IMR-90 (cell line): Measurements from ENCODE around the gene MFAP1. TPM values are rescaled to one million over a fixed set of nuclear protein-coding genes. Genes with fewer than 3 reads are reported as not detected.

Source experiments
- ATAC-seq: fragments of 200-7000 bp; cut with Tn5 transposase; 2 replicates; pipeline ENCODE4 v1.9.1; 2020; ENCODE audit warnings: low read depth, mild to moderate bottlenecking, moderate library complexity
- BruUV-seq: library from RNA; stranded (reverse); fragments of 400-500 nt; replicated peaks from 2 replicates; lab custom pipeline; 2021; lab: Mats Ljungman, UMichigan
- CTCF ChIA-PET: fragments of 300-600 bp; formaldehyde crosslinking; extraction: SDS; loops from one replicate; lab custom pipeline; 2021; ENCODE audit warnings: antibody characterized with exemption; lab: Yijun Ruan, JAX
- POLR2A ChIA-PET: fragments of 300-600 bp; sonication (Branson Sonifier 250); formaldehyde crosslinking; loops from one replicate; lab custom pipeline; 2022; ENCODE audit warnings: antibody characterized with exemption; ENCODE audit not compliant: unreplicated experiment; lab: Charles Lee
- DNase-seq: peaks from one replicate; pipeline ENCODE4 v3.0.0; 2013
- H2AFZ ChIP-seq: replicated peaks from 2 replicates; pipeline ENCODE3; 2013; ENCODE audit warnings: low read length, mild to moderate bottlenecking; ENCODE audit not compliant: poor library complexity
- H2AK5ac ChIP-seq: 2 replicates; pipeline ENCODE4 v1.6.1; 2013; ENCODE audit warnings: low read depth, low read length, inconsistent platforms
- H2AK9ac ChIP-seq: replicated peaks from 2 replicates; pipeline ENCODE3; 2013; ENCODE audit warnings: mild to moderate bottlenecking, low read depth, low read length, moderate library complexity; ENCODE audit not compliant: poor library complexity
- H2BK120ac ChIP-seq: 2 replicates; pipeline ENCODE4 v1.6.1; 2013; ENCODE audit warnings: low read depth, low read length, inconsistent platforms
- H2BK15ac ChIP-seq: 3 replicates; pipeline ENCODE4 v1.6.1; 2013; ENCODE audit warnings: low read depth, low read length, inconsistent platforms
- H2BK20ac ChIP-seq: 2 replicates; pipeline ENCODE4 v1.6.1; 2013; ENCODE audit warnings: low read depth, mild to moderate bottlenecking, inconsistent platforms, low read length, moderate library complexity
- H2BK5ac ChIP-seq: 2 replicates; pipeline ENCODE4 v1.6.1; 2013; ENCODE audit warnings: mild to moderate bottlenecking, low read depth, low read length, inconsistent platforms; ENCODE audit not compliant: poor library complexity, severe bottlenecking
- H3K14ac ChIP-seq: replicated peaks from 2 replicates; pipeline ENCODE4 v1.6.1; 2013; ENCODE audit warnings: low read depth, low read length, inconsistent platforms
- H3K18ac ChIP-seq: 2 replicates; pipeline ENCODE4 v1.6.1; 2013; ENCODE audit warnings: low read depth, low read length, control low read depth
- H3K23ac ChIP-seq: 2 replicates; pipeline ENCODE4 v1.6.1; 2013; ENCODE audit warnings: low read depth, low read length, inconsistent platforms
- H3K27ac ChIP-seq: 2 replicates; pipeline ENCODE4 v1.5.1; 2013; ENCODE audit warnings: mild to moderate bottlenecking, control low read depth, low read length; ENCODE audit not compliant: insufficient read depth
- H3K27me3 ChIP-seq: 2 replicates; pipeline ENCODE4 v1.6.1; 2013; ENCODE audit warnings: low read length; ENCODE audit not compliant: control insufficient read depth, insufficient read depth
- H3K36me3 ChIP-seq: 2 replicates; pipeline ENCODE4 v1.6.1; 2013; ENCODE audit warnings: low read length, mixed read lengths; ENCODE audit not compliant: control insufficient read depth, insufficient read depth
- H3K4ac ChIP-seq: 2 replicates; pipeline ENCODE4 v1.6.1; 2013; ENCODE audit warnings: low read depth, low read length, inconsistent platforms
- H3K4me1 ChIP-seq: 2 replicates; pipeline ENCODE4 v1.6.1; 2013; ENCODE audit warnings: low read length, mixed read lengths; ENCODE audit not compliant: control insufficient read depth, insufficient read depth
- H3K4me2 ChIP-seq: 2 replicates; pipeline ENCODE4 v1.6.1; 2013; ENCODE audit warnings: low read depth, mild to moderate bottlenecking, control low read depth, low read length, moderate library complexity
- H3K4me3 ChIP-seq: 2 replicates; pipeline ENCODE4 v1.5.1; 2013; ENCODE audit warnings: low read depth, mild to moderate bottlenecking, control low read depth, low read length, moderate library complexity; ENCODE audit not compliant: insufficient read depth
- H3K56ac ChIP-seq: 2 replicates; pipeline ENCODE4 v1.6.1; 2013; ENCODE audit warnings: low read length, inconsistent platforms; ENCODE audit not compliant: insufficient read depth; ENCODE audit errors: extremely low read depth
- H3K79me1 ChIP-seq, 2 experiments: 2 replicates each; pipeline ENCODE4 v1.6.1; 2013; ENCODE audit warnings: low read length in 2 of 2, inconsistent platforms in 1 of 2, low read depth in 1 of 2
- H3K9ac ChIP-seq: 2 replicates; pipeline ENCODE4 v1.6.1; 2013; ENCODE audit warnings: low read depth, low read length, control low read depth
- H3K9me1 ChIP-seq: 2 replicates; pipeline ENCODE4 v1.6.1; 2013; ENCODE audit warnings: low read length, inconsistent platforms; ENCODE audit not compliant: insufficient read depth
- H3K9me3 ChIP-seq: 2 replicates; pipeline ENCODE4 v1.6.1; 2013; ENCODE audit warnings: low read length; ENCODE audit not compliant: control insufficient read depth, insufficient read depth
- H4K20me1 ChIP-seq: 2 replicates; pipeline ENCODE4 v1.6.1; 2013; ENCODE audit warnings: low read length, inconsistent platforms; ENCODE audit not compliant: insufficient read depth
- H4K5ac ChIP-seq: 2 replicates; pipeline ENCODE4 v1.6.1; 2013; ENCODE audit warnings: mild to moderate bottlenecking, low read depth, low read length, control low read depth
- H4K8ac ChIP-seq, 2 experiments: 2 replicates each; pipeline ENCODE4 v1.6.1; 2013; ENCODE audit warnings: low read depth in 2 of 2, low read length in 2 of 2, control low read depth in 1 of 2, inconsistent platforms in 1 of 2
- H4K91ac ChIP-seq: 2 replicates; pipeline ENCODE4 v1.6.1; 2013; ENCODE audit warnings: low read depth, low read length, inconsistent platforms; ENCODE audit not compliant: insufficient read depth
- BHLHE40 ChIP-seq: fragments of 150-350 bp; IDR thresholded peaks from 2 replicates; pipeline ENCODE4 v1.6.1; 2016; ENCODE audit warnings: mild to moderate bottlenecking, low read depth, low read length
- CHD1 ChIP-seq: IDR thresholded peaks from 2 replicates; pipeline ENCODE4 v1.6.1; 2012; ENCODE audit warnings: low read depth, low read length, improper control_type of control experiment
- CTCF ChIP-seq: conservative IDR thresholded peaks from 2 replicates; pipeline ENCODE4 v1.5.1; 2012; ENCODE audit warnings: mild to moderate bottlenecking, low read depth, low read length, improper control_type of control experiment
- FOS ChIP-seq: fragments of 150-350 bp; IDR thresholded peaks from 2 replicates; pipeline ENCODE4 v1.6.1; 2016; ENCODE audit warnings: low read depth, low read length
- MAFK ChIP-seq: IDR thresholded peaks from 2 replicates; pipeline ENCODE4 v1.6.1; 2012; ENCODE audit warnings: low read depth, low read length, improper control_type of control experiment
- MXI1 ChIP-seq: IDR thresholded peaks from 2 replicates; pipeline ENCODE4 v1.6.1; 2012; ENCODE audit warnings: low read depth, mild to moderate bottlenecking, low read length, moderate library complexity, borderline replicate concordance
- POLR2A ChIP-seq: IDR thresholded peaks from 2 replicates; pipeline ENCODE4 v1.6.1; 2012; ENCODE audit warnings: mild to moderate bottlenecking, low read depth, low read length
- RFX5 ChIP-seq: IDR thresholded peaks from 2 replicates; pipeline ENCODE4 v1.8.0; 2012; ENCODE audit warnings: low read depth, mild to moderate bottlenecking, low read length, moderate library complexity
- WGBS, 2 experiments: methylation state at CpG; one replicate each; pipeline versions ENCODE4 v1.1.5 to v1.1.7; 2013; ENCODE audit warnings: missing lambda C conversion rate in 2 of 2; ENCODE audit not compliant: insufficient read length in 1 of 2; ENCODE audit errors: extremely low coverage in 2 of 2; 5-methylcytosine and 5-hydroxymethylcytosine counted together
- dilution Hi-C: fragments of 300-500 bp; cut with HindIII; formaldehyde crosslinking; loops from one replicate; pipeline ENCODE4 v1.14.3; 2018; ENCODE audit warnings: low sequenced_read_pairs; ENCODE audit not compliant: unreplicated experiment
- in situ Hi-C: fragments of 300-500 bp; cut with MboI; formaldehyde crosslinking; loops from 3 replicates; pipeline ENCODE4 v1.14.3; 2019; ENCODE audit warnings: low sequenced_read_pairs, inconsistent platforms, mixed read lengths
- intact Hi-C: fragments of 100-400 bp; cut with micrococcal nuclease; formaldehyde crosslinking; loops from 2 replicates; pipeline ENCODE4 v1.10.0; 2022
- polyA plus RNA-seq, 3 experiments: library from polyadenylated mRNA; depleted of rRNA; stranded (reverse); fragments of >200 nt; gene quantifications; 2 replicates each; pipeline ENCODE4 v1.2.3, GENCODE V29; 2012; ENCODE audit warnings: low replicate concordance in 1 of 3
- total RNA-seq: library from RNA; depleted of rRNA; stranded (reverse); fragments of >200 nt; gene quantifications from 2 replicates; pipeline ENCODE4 v1.2.3, GENCODE V29; 2012
- TF ChIP-seq, protein P1 (sequence below): fragments of 150-350 bp; IDR thresholded peaks from 2 replicates; pipeline ENCODE4 v1.6.1; 2017; ENCODE audit warnings: mild to moderate bottlenecking, antibody characterized with exemption, low read length, low read depth

Gene MFAP1
- total and polyA plus RNA-seq, 2 of the 4 experiments (the other 2 are of a cell fraction), result 21.6 to 28.5 TPM

GRCh38 chr15:43799209-43799944 lies 25.1 kb downstream of the MFAP1 start:
- BruUV-seq, result no TSS peak
- no peak for DNase-seq
- peaks cover 50% of the 10 kb centered on the region for H3K36me3 ChIP-seq

More at GRCh38 chr15:43799209-43799944, 25.1 kb downstream of the MFAP1 start:
- Histone ChIP-seq H4K20me1 (peaks cover 32% of the 10 kb centered on the region), H4K5ac (no peak overlapping the region), H3K79me1 (peaks cover 20 to 69% of the 10 kb centered on the region in 2 experiments), H2BK120ac (no peak overlapping the region), H4K8ac (peak overlapping the region in 1 of 2 experiments; percentile 94; a peak in 2 of 4 replicates), H3K9me1 (peaks cover 24% of the 10 kb centered on the region), H2AFZ (no peak overlapping the region), H3K4ac (peak overlapping the region; percentile 84), H4K91ac (no peak overlapping the region), H3K9me3 (no peaks in the 10 kb centered on the region), H3K56ac (no peak overlapping the region), H3K4me3 (no peak overlapping the region), H3K23ac (no peak overlapping the region), H2AK5ac (no peak overlapping the region), H2BK5ac (no peak overlapping the region), H3K4me1 (peaks cover 15% of the 10 kb centered on the region), H3K4me2 (no peak overlapping the region), H3K9ac (no peak overlapping the region), H3K27me3 (no peaks in the 10 kb centered on the region), H2AK9ac (peak overlapping the region; percentile 83), H3K27ac (no peak overlapping the region), H3K18ac (no peak overlapping the region), H3K14ac (no peak overlapping the region), H2BK20ac (no peak overlapping the region), H2BK15ac (no peak overlapping the region)
- in situ Hi-C loops, result no loop called here
- dilution Hi-C loops, result no loop called here
- ChIA-PET POLR2A (no interaction called here), CTCF (no interaction called here)
- intact Hi-C loops, result no loop called here
- WGBS, 2 experiments, result 92% methylated on average over 10 of the region's 16 CpGs; no CpG with 5 or more reads in 1 of the 2 experiments
- TF ChIP-seq FOS (no peak), MAFK (no peak), POLR2A (no peak), CTCF (no peak), BHLHE40 (no peak), CHD1 (no peak), RFX5 (no peak), MXI1 (no peak)
- TF ChIP-seq, protein P1, sequence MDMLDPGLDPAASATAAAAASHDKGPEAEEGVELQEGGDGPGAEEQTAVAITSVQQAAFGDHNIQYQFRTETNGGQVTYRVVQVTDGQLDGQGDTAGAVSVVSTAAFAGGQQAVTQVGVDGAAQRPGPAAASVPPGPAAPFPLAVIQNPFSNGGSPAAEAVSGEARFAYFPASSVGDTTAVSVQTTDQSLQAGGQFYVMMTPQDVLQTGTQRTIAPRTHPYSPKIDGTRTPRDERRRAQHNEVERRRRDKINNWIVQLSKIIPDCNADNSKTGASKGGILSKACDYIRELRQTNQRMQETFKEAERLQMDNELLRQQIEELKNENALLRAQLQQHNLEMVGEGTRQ, result no peak
- ATAC-seq, result no peak
